ENCODE measurements around the gene STARD3NL. TPM values are rescaled to one million over a fixed set of nuclear protein-coding genes. Genes with fewer than 3 reads are reported as not detected.
"Not testable (repeated sequence)": the region's sequence is repeated elsewhere in the genome, so short reads cannot be mapped to it uniquely, and the experiment has no call there.

Gene STARD3NL
- total RNA-seq, 1 donor from 2014 or later, result 61.1 TPM

DNA sequence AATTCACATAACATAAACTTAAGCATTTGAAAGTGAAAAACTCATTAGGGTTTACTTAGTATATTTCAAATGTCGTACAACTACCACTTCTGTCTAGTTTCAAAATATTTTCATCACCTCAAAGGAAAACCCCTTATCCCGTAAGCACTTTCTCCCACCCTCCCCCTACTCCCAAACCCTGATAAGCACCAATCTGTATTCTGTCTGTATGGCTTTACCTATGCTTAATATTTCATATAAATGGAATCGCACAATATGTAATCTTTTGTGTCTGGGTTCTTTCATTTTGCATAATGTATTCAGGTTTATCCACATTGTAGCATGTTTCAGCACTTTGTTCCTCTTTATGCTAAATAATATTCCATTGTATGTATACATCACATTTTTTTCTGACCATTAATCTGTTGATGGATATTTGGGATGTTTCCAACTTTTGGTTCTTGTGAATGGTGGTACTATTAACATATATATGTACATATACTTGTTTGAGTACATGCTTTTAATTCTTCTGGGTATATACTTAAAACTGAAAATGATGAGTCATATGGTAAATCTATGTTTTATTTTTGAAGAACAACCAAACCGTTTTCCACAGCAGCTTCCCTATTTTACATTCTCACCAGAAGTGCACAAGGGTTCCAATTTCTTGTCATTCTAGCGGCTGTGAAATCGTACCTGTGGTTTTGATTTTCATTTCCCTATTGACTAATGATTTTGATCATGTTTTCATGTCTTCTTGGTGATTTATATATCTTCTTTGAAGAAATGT is 6.2 kb upstream of the STARD3NL start:
- TF ChIP-seq, protein P1, sequence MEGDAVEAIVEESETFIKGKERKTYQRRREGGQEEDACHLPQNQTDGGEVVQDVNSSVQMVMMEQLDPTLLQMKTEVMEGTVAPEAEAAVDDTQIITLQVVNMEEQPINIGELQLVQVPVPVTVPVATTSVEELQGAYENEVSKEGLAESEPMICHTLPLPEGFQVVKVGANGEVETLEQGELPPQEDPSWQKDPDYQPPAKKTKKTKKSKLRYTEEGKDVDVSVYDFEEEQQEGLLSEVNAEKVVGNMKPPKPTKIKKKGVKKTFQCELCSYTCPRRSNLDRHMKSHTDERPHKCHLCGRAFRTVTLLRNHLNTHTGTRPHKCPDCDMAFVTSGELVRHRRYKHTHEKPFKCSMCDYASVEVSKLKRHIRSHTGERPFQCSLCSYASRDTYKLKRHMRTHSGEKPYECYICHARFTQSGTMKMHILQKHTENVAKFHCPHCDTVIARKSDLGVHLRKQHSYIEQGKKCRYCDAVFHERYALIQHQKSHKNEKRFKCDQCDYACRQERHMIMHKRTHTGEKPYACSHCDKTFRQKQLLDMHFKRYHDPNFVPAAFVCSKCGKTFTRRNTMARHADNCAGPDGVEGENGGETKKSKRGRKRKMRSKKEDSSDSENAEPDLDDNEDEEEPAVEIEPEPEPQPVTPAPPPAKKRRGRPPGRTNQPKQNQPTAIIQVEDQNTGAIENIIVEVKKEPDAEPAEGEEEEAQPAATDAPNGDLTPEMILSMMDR (IDR thresholded peaks at IDR 0.05; ENCODE audit: unreplicated experiment), result no peak
- H3K9me3 Mint-ChIP-seq (ENCODE audit: low read depth), result peaks cover 2% of the 10 kb centered on the region
- H3K4me3 Mint-ChIP-seq (ENCODE audit: low read depth), result no peak overlapping the region
- H3K36me3 Mint-ChIP-seq (ENCODE audit: insufficient read depth), result no peaks in the 10 kb centered on the region
- H3K27me3 Mint-ChIP-seq, result peaks cover 13% of the 10 kb centered on the region
- no peak overlapping the region for H3K27ac Mint-ChIP-seq
- H3K4me1 Mint-ChIP-seq (ENCODE audit: low read depth), result no peaks in the 10 kb centered on the region
- DNase-seq (ENCODE audit: low spot score, unreplicated experiment), result no peak

DNA sequence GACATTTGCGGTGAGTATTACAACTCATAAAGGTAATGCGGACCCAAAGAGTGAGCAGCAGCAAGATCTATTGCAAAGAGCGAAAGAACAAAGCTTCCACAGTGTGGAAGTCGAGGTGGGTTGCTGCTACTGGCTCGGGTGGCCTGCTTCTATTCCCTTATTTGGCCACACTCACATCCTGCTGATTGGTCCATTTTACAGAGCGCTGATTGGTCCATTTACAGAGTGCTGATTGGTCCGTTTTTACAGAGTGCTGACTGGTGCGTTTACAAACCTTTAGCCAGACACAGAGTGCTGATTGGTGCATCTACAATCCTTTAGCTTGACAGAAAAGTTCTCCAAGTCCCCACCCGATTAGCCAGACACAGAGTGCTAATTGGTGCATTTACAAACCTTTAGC is 2.5 kb upstream of the STARD3NL start:
- H3K27me3 Mint-ChIP-seq; H3K9me3 Mint-ChIP-seq (ENCODE audit: low read depth): not testable (repeated sequence)

DNA sequence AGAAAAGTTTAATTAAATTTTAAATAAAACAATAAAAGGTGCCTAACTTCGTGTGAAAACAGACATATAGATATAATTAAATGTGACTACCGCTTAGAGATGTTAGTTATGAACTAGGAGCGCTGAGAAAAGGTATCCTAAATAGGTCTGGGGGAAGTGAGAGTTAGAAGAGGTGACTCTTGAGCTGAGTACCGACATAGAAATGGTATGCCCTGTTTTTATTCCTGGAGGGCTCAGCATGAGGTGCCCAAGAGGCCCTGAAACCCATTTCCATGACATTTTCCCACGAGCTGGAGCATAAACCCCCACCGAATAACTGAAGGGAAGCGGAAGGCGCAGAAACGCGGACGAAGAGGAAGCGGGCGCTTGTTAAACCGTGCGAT is 433 bp upstream of the STARD3NL start:
- peak overlapping the region; percentile 94 for H3K4me3 Mint-ChIP-seq (ENCODE audit: low read depth)
- H3K27ac Mint-ChIP-seq, result peak overlapping the region; percentile 94

More for the DNA sequence above, 2.5 kb upstream of the STARD3NL start:
- H3K36me3 Mint-ChIP-seq (ENCODE audit: insufficient read depth); H3K4me3 Mint-ChIP-seq (ENCODE audit: low read depth); DNase-seq (ENCODE audit: low spot score, unreplicated experiment); H3K27ac Mint-ChIP-seq: not testable (repeated sequence)
- H3K4me1 Mint-ChIP-seq (ENCODE audit: low read depth), result peaks cover 16% of the 10 kb centered on the region

DNA sequence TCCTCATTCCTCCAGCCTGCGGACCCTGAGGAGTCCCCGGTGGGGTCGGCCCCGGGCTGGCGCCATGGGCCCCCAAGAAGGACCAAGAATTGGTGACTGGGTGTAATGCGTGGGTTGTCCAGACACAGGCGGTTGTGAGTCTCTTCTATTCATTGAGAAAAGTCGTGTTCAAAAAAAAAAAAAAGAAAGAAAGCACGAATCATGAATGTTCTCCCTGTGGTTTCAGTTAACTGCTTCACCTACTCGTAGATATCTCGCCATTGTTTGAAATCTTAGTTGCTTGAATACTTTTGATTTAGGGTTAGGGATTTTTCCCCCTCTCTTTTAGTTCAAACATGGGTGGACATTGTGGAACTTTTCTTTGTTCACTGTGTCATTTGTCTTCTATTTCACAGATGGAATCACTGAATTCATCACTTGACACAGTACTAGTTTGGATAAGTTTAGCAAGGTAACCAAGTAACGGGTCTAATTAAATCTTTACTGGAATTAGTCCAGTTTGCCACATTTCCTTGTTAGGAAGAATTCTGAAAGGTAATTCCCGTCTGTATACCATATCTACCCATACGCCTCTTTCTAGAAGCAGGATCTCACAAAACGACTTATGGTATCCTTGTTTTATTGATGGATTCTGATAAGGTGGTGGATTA is 775 bp downstream of the STARD3NL start:
- TF ChIP-seq, protein P1 (IDR thresholded peaks at IDR 0.05; ENCODE audit: unreplicated experiment), result no peak
- H3K36me3 Mint-ChIP-seq (ENCODE audit: insufficient read depth), result peaks cover 2% of the 10 kb centered on the region
- peak overlapping the region; percentile 94 for H3K4me3 Mint-ChIP-seq (ENCODE audit: low read depth)
- H3K27me3 Mint-ChIP-seq, result peaks cover 4% of the 10 kb centered on the region
- peaks cover 16% of the 10 kb centered on the region for H3K4me1 Mint-ChIP-seq (ENCODE audit: low read depth)
- H3K9me3 Mint-ChIP-seq (ENCODE audit: low read depth), result no peaks in the 10 kb centered on the region
- peak overlapping the region; percentile 98 for H3K27ac Mint-ChIP-seq
- DNase-seq (ENCODE audit: low spot score, unreplicated experiment), result no peak

More for the DNA sequence above, 433 bp upstream of the STARD3NL start:
- no peak for DNase-seq (ENCODE audit: low spot score, unreplicated experiment)
- H3K36me3 Mint-ChIP-seq (ENCODE audit: insufficient read depth), result no peaks in the 10 kb centered on the region
- peaks cover 4% of the 10 kb centered on the region for H3K27me3 Mint-ChIP-seq
- H3K4me1 Mint-ChIP-seq (ENCODE audit: low read depth), result peaks cover 16% of the 10 kb centered on the region
- H3K9me3 Mint-ChIP-seq (ENCODE audit: low read depth), result peaks cover 2% of the 10 kb centered on the region
- TF ChIP-seq, protein P1 (IDR thresholded peaks at IDR 0.05; ENCODE audit: unreplicated experiment), result no peak

DNA sequence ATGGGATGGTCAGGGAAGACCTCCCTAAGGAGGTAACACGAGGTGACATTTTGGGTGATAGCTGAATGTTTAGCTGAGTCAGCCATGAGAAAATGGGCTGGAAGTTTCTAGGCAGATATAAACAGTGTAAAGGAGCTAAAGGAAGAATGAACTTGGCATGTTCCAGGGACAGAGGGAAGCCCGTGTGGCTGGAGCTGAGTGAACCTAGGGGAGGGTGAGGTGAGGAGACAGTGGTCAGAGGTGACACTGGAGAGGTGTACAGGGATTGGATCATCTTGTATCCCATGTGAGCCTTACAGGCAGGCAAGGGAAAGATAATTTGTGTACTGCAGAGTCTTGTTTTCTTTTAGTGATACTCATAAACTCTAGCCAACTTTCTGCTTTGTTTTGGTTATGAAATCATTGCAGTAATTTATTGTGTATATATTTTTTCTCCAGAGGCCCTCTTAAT is 1.8 kb downstream of the STARD3NL start:
- DNase-seq (ENCODE audit: low spot score, unreplicated experiment), result no peak
- Mint-ChIP-seq H3K27me3 (peaks cover under 1% of the 10 kb centered on the region), H3K36me3 (ENCODE audit: insufficient read depth) (peaks cover 7% of the 10 kb centered on the region), H3K4me1 (ENCODE audit: low read depth) (peaks cover 16% of the 10 kb centered on the region), H3K4me3 (ENCODE audit: low read depth) (peak overlapping the region; percentile 94), H3K27ac (peak overlapping the region; percentile 26), H3K9me3 (ENCODE audit: low read depth) (no peaks in the 10 kb centered on the region)
- TF ChIP-seq, protein P1 (IDR thresholded peaks at IDR 0.05; ENCODE audit: unreplicated experiment), result no peak
